SK-N-SH treated with all-trans-retinoic acid at 6 μM for 48 hours (cell line): ENCODE measurements around the gene NME3.

Experiments
- ATAC-seq: fragments of 200-7000 bp; cut with Tn5 transposase; 3 replicates; pipeline ENCODE4 v1.9.1; 2020; ENCODE audit warnings: mild to moderate bottlenecking, moderate library complexity
- ARNTL ChIP-seq: fragments of 450-650 bp; formaldehyde crosslinking; IDR thresholded peaks from 2 replicates; pipeline ENCODE4 v1.5.0; 2020; ENCODE audit warnings: low read depth, mild to moderate bottlenecking, moderate library complexity, borderline replicate concordance
- BACH2 ChIP-seq: fragments of 250-450 bp; sonication (Bioruptor Pico); IDR thresholded peaks from 2 replicates; pipeline ENCODE4 v1.9.0; 2021; ENCODE audit warnings: mild to moderate bottlenecking, borderline replicate concordance
- CSDC2 ChIP-seq: fragments of 250-450 bp; sonication (Bioruptor Pico); IDR thresholded peaks from 2 replicates; pipeline ENCODE4 v1.5.0; 2020; ENCODE audit warnings: mild to moderate bottlenecking, moderate library complexity
- ESRRG ChIP-seq: fragments of 250-450 bp; sonication (Bioruptor Pico); IDR thresholded peaks from 2 replicates; pipeline ENCODE4 v1.6.1; 2021; ENCODE audit warnings: mild to moderate bottlenecking
- ISL1 ChIP-seq: fragments of 250-450 bp; sonication (Bioruptor Pico); IDR thresholded peaks from 2 replicates; pipeline ENCODE4 v2.1.2; 2022; ENCODE audit warnings: mild to moderate bottlenecking, moderate library complexity
- OSR1 ChIP-seq: fragments of 250-450 bp; sonication (Bioruptor Pico); IDR thresholded peaks from 2 replicates; pipeline ENCODE4 v1.8.0; 2022; ENCODE audit warnings: moderate library complexity, mild to moderate bottlenecking, inconsistent platforms
- RARB ChIP-seq: fragments of 250-450 bp; sonication (Bioruptor Pico); IDR thresholded peaks from 2 replicates; pipeline ENCODE4 v1.8.0; 2021; ENCODE audit warnings: mild to moderate bottlenecking, moderate library complexity
- SNAI2 ChIP-seq: fragments of 250-450 bp; sonication (Bioruptor Pico); IDR thresholded peaks from 2 replicates; pipeline ENCODE4 v1.5.0; 2020; ENCODE audit warnings: mild to moderate bottlenecking, moderate library complexity
- TCF4 ChIP-seq: fragments of 250-450 bp; sonication (Bioruptor Pico); IDR thresholded peaks from 2 replicates; pipeline ENCODE4 v1.8.0; 2021; ENCODE audit warnings: mild to moderate bottlenecking, moderate library complexity, borderline replicate concordance
- TOX ChIP-seq: fragments of 250-450 bp; sonication (Bioruptor Pico); IDR thresholded peaks from 2 replicates; pipeline ENCODE4 v1.8.0; 2021; ENCODE audit warnings: mild to moderate bottlenecking, moderate library complexity, borderline replicate concordance
- ZC3H10 ChIP-seq: fragments of 250-450 bp; sonication (Bioruptor Pico); IDR thresholded peaks from 2 replicates; pipeline ENCODE4 v1.5.1; 2021; ENCODE audit warnings: mild to moderate bottlenecking, moderate library complexity
- ZFP3 ChIP-seq: fragments of 250-450 bp; sonication (Bioruptor Pico); IDR thresholded peaks from 2 replicates; pipeline ENCODE4 v1.5.0; 2020; ENCODE audit warnings: mild to moderate bottlenecking, moderate library complexity
- ZFP30 ChIP-seq: fragments of 450-650 bp; formaldehyde crosslinking; IDR thresholded peaks from 2 replicates; pipeline ENCODE4 v1.5.0; 2022; ENCODE audit warnings: mild to moderate bottlenecking, moderate library complexity
- ZNF565 ChIP-seq: fragments of 450-650 bp; formaldehyde crosslinking; conservative IDR thresholded peaks from 2 replicates; pipeline ENCODE4 v1.5.0; 2020; ENCODE audit warnings: low read depth, mild to moderate bottlenecking, moderate library complexity
- ZNF8 ChIP-seq: fragments of 450-650 bp; formaldehyde crosslinking; IDR thresholded peaks from 2 replicates; pipeline ENCODE4 v1.5.0; 2020; ENCODE audit warnings: mild to moderate bottlenecking, moderate library complexity
- TF ChIP-seq, protein P1 (sequence below): fragments of 250-450 bp; sonication (Bioruptor Pico); IDR thresholded peaks from 2 replicates; pipeline ENCODE4 v1.8.0; 2021; ENCODE audit warnings: low read depth, mild to moderate bottlenecking, moderate library complexity, borderline replicate concordance
- TF ChIP-seq, protein P2 (sequence below): fragments of 250-450 bp; sonication (Bioruptor Pico); IDR thresholded peaks from 2 replicates; pipeline ENCODE4 v1.8.0; 2020; ENCODE audit warnings: mild to moderate bottlenecking, moderate library complexity, borderline replicate concordance
- TF ChIP-seq, protein P3 (sequence below): fragments of 250-450 bp; sonication (Bioruptor Pico); IDR thresholded peaks from 2 replicates; pipeline ENCODE4 v1.5.1; 2021; ENCODE audit warnings: mild to moderate bottlenecking, moderate library complexity
- TF ChIP-seq, protein P4 (sequence below): fragments of 250-450 bp; sonication (Bioruptor Pico); IDR thresholded peaks from 2 replicates; pipeline ENCODE4 v1.5.1; 2020; ENCODE audit warnings: low read depth, mild to moderate bottlenecking, moderate library complexity

Gene NME3

DNA sequence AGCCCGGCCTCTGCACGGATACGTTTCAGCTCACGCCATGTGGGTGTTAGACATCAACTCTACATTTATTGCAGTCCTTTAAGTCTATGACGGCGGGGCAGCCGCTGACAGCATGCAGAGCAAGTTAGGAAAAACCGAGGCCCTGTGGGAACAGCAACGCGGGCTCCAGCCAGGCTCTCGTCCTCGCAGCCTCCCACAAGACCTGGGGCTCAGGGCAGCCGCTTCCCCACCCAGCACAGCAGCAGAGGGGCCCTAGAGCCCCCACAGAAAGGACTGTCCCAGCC lies 5.3 kb upstream of the NME3 start:
- TF ChIP-seq OSR1 (no peak), SNAI2 (CRISPR knock-in tag) (no peak), RARB (CRISPR knock-in tag) (no peak), CSDC2 (CRISPR knock-in tag) (no peak), ARNTL (no peak), ZNF565 (no peak), TOX (CRISPR knock-in tag) (no peak)
- TF ChIP-seq, protein P1, sequence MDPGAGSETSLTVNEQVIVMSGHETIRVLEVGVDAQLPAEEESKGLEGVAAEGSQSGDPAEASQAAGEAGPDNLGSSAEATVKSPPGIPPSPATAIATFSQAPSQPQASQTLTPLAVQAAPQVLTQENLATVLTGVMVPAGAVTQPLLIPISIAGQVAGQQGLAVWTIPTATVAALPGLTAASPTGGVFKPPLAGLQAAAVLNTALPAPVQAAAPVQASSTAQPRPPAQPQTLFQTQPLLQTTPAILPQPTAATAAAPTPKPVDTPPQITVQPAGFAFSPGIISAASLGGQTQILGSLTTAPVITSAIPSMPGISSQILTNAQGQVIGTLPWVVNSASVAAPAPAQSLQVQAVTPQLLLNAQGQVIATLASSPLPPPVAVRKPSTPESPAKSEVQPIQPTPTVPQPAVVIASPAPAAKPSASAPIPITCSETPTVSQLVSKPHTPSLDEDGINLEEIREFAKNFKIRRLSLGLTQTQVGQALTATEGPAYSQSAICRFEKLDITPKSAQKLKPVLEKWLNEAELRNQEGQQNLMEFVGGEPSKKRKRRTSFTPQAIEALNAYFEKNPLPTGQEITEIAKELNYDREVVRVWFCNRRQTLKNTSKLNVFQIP (CRISPR knock-in tag) = no peak
- TF ChIP-seq, protein P2, sequence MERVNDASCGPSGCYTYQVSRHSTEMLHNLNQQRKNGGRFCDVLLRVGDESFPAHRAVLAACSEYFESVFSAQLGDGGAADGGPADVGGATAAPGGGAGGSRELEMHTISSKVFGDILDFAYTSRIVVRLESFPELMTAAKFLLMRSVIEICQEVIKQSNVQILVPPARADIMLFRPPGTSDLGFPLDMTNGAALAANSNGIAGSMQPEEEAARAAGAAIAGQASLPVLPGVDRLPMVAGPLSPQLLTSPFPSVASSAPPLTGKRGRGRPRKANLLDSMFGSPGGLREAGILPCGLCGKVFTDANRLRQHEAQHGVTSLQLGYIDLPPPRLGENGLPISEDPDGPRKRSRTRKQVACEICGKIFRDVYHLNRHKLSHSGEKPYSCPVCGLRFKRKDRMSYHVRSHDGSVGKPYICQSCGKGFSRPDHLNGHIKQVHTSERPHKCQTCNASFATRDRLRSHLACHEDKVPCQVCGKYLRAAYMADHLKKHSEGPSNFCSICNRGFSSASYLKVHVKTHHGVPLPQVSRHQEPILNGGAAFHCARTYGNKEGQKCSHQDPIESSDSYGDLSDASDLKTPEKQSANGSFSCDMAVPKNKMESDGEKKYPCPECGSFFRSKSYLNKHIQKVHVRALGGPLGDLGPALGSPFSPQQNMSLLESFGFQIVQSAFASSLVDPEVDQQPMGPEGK (CRISPR knock-in tag) = no peak
- no peak for ATAC-seq

DNA sequence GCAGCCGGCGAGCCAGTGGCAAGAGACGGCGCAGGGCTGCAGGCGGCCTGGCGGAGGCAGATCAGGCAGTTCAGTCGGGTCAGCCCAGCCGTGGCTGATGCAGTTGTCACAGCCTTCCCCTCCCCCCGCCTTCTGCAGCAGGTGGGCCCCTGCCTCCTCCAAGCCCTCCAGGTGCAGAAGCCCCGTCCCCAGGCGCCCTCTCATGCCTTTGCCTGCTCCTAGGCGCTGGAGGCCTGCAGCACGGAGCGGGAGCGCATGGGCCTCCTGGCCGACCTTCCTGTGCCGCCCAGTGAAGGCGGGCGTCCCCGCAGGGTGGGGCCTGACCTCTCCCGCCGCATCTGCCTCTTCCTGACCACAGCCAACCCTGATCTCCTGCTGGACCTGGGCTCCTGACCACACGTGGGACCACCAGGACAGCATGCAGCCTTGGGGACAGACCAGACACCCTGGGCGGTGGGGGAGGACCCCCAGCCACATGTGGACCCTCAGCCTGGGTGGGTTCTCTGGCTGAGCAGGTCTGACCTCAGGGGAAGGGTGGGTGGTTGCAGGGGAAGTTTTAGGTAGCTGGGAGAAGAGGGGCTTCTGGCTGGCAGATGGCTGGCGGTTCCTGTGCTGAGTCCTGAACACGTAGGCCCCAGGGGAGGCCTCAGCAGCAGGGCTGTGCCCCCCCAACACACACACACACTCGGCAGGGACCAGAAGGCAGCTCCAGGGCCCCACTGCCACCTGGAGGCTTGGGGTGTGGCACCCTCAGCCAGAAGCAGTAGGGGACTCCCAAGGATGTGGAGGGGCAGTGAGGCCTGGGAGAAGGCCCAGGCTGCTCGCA lies 4.7 kb upstream of the NME3 start:
- ATAC-seq = no peak
- TF ChIP-seq ZFP3 (no peak), RARB (CRISPR knock-in tag) (no peak), BACH2 (CRISPR knock-in tag) (no peak), ISL1 (CRISPR knock-in tag) (no peak), ZNF565 (no peak), OSR1 (no peak), ESRRG (CRISPR knock-in tag) (no peak), CSDC2 (CRISPR knock-in tag) (no peak), TCF4 (CRISPR knock-in tag) (no peak), ZFP30 (no peak)
- TF ChIP-seq, protein P2 (CRISPR knock-in tag) = no peak
- TF ChIP-seq, protein P1 (CRISPR knock-in tag) = no peak
- TF ChIP-seq, protein P3, sequence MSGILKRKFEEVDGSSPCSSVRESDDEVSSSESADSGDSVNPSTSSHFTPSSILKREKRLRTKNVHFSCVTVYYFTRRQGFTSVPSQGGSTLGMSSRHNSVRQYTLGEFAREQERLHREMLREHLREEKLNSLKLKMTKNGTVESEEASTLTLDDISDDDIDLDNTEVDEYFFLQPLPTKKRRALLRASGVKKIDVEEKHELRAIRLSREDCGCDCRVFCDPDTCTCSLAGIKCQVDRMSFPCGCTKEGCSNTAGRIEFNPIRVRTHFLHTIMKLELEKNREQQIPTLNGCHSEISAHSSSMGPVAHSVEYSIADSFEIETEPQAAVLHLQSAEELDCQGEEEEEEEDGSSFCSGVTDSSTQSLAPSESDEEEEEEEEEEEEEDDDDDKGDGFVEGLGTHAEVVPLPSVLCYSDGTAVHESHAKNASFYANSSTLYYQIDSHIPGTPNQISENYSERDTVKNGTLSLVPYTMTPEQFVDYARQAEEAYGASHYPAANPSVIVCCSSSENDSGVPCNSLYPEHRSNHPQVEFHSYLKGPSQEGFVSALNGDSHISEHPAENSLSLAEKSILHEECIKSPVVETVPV = no peak

DNA sequence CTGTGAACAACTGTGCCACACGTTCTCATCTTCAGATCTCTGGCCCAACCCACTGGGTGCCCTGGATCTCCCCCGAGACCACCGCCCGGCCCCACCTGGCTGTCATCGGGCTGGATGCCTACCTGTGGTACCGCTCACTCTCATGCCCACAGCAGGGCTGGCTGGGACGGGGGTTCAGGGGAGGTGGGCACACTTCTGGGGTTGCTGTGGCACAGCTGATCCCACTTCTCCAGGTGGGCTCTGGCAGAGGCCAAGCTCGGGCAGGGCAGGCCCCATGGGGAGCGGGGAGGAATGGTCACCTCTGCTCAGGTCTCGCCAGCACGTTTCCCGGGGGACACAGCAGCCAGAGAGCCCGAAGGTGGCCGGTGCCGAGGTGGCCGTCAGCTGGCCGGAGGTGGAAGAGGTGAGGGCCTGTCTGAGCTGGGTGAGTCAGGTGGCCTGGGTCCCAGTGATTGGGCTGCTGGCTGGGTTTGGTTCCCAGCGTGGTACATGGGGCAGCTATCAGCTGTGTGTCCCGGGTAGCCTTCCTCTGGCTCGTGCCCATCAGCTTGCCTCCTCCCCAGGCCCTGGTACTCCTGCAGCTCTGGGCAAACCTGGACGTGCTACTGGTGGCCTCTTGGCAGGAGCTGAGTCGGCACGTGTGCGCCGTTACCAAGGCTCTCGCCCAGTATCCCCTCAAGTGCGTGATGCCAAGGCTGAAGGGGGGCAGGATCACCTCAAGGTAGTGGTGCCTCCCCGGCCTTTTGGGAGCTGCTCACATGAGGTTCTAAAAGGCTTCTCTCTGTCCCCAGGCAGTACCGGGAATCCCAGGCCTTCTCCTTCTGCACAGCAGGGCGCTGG lies 3.9 kb upstream of the NME3 start:
- TF ChIP-seq, protein P1 (CRISPR knock-in tag) = no peak
- TF ChIP-seq, protein P4, sequence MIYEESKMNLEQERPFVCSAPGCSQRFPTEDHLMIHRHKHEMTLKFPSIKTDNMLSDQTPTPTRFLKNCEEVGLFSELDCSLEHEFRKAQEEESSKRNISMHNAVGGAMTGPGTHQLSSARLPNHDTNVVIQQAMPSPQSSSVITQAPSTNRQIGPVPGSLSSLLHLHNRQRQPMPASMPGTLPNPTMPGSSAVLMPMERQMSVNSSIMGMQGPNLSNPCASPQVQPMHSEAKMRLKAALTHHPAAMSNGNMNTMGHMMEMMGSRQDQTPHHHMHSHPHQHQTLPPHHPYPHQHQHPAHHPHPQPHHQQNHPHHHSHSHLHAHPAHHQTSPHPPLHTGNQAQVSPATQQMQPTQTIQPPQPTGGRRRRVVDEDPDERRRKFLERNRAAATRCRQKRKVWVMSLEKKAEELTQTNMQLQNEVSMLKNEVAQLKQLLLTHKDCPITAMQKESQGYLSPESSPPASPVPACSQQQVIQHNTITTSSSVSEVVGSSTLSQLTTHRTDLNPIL = no peak
- no peak for TF ChIP-seq CSDC2 (CRISPR knock-in tag)
- TF ChIP-seq, protein P2 (CRISPR knock-in tag) = no peak
- TF ChIP-seq ZFP30 = no peak
- no peak for TF ChIP-seq ZNF8 (CRISPR knock-in tag)
- no peak for TF ChIP-seq ZNF565
- no peak for TF ChIP-seq TOX (CRISPR knock-in tag)
- TF ChIP-seq, protein P3 = no peak
- TF ChIP-seq ISL1 (CRISPR knock-in tag) = no peak
- TF ChIP-seq ZC3H10 = no peak
- TF ChIP-seq RARB (CRISPR knock-in tag) = no peak
- TF ChIP-seq ZFP3 = no peak
- no peak for ATAC-seq
